WI38 (cell line): ENCODE data around the gene ITGAL.

Experiments used
- H3K4me3 ChIP-seq: 2 replicates; pipeline ENCODE4 v1.5.1; 2011; ENCODE audit warnings: low read depth, mild to moderate bottlenecking, control low read depth, low read length
- CTCF ChIP-seq: IDR thresholded peaks from 2 replicates; pipeline ENCODE4 v1.5.1; 2012; ENCODE audit warnings: low read depth, mild to moderate bottlenecking, control low read depth, low read length

ITGAL gene

DNA sequence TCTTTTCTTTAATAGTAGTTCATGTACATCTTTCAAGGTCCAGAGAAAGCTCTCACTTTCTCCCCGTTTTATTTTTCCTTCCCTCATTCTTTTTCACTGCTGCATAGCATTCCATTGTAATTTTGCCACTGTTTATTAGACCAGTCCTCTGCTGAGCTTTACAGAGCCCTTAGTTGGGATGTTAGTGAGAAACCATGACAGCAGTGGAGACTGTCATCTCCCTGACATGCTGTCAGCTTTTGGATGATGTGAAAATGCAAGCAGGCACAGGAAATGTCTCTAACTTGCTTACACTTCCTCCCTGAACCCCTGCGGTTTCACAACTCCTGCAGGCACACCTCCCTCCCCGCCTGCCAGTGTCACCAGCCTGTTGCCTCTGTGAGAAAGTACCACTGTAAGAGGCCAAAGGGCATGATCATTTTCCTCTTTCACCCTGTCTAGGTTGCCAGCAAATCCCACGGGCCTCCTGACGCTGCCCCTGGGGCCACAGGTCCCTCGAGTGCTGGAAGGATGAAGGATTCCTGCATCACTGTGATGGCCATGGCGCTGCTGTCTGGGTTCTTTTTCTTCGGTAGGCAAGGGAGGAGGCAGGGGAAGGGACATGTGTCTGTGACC lies at the start of gene ITGAL:
Gene ITGAL, plus strand, starts transcription at position 415 of the 615 bp plus-strand sequence. Its CDS starts 96 bp downstream, at position 511.
- no peak within 1 kb of the TSS for H3K4me3 ChIP-seq
- no peak for TF ChIP-seq CTCF

DNA sequence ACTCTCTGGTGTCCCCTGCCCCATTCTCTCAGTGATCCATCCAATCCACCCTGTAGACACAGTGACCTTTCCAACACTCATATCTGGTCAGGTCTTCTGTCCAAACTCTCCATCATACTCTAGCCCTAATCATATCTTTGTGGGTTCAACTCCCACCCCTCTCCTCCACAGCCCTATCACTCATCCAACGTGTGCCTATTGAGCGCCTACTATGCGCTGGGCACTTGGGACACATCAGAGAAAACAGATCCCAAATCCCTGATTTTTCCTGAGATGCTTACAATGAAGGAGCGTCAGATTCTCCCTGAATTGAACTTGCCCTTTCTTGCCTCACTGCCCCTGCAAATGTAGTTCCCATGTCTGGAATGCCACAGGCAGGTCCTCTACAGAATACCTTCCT lies 44.5 kb upstream of the ITGAL start:
- TF ChIP-seq CTCF, result no peak
- no peak overlapping the region for H3K4me3 ChIP-seq

DNA sequence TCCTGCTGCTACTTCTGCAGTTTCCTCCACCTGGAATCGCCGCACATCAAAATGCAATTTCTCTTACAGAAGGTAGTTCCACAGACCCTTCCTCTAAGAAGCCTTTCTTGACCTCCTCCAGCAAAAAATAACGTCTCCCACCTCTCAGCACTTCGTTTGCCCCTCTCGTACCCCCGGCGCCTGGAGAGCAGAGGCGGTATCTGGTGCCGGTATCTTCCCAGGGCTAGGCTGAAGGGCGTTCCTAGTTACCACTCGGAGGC lies 43.2 kb upstream of the ITGAL start:
- TF ChIP-seq CTCF, result no peak
- H3K4me3 ChIP-seq, result peak overlapping the region; percentile 79

GRCh38 chr16:30429678-30430427 lies 42.7 kb upstream of the ITGAL start, which contains the start of gene DCTPP1:
DCTPP1 (minus strand) TSS chr16:30430030; CDS start chr16:30429980, 50 bp downstream.
- TF ChIP-seq CTCF, result peak; percentile 19; the same call in 1 of the 2 replicates
- peak within 1 kb of the TSS; percentile 79 for H3K4me3 ChIP-seq

GRCh38 chr16:30430428-30430970 lies 42.0 kb upstream of the ITGAL start:
- H3K4me3 ChIP-seq, result peak overlapping the region; percentile 79
- no peak for TF ChIP-seq CTCF

DNA sequence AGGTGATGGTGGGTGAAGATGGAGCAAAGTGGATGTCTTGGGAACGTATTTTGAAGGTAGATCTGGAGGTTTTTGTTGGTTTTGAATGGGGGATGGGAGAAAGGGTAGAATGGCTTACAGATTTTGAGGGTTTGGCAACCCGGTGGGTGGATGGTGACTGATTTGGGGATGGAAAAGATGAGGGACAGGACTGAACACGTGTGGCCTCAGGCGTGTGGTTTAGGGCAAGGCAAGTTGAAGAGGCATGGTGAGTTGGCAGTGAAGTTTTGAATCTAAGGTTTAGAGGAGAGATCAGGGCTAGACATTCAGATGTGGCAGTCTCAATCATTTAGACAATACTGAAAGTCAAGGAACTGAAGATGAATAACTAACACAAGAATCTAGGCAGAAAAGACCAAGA lies 37.7 kb upstream of the ITGAL start:
- no peak overlapping the region for H3K4me3 ChIP-seq
- no peak for TF ChIP-seq CTCF

DNA sequence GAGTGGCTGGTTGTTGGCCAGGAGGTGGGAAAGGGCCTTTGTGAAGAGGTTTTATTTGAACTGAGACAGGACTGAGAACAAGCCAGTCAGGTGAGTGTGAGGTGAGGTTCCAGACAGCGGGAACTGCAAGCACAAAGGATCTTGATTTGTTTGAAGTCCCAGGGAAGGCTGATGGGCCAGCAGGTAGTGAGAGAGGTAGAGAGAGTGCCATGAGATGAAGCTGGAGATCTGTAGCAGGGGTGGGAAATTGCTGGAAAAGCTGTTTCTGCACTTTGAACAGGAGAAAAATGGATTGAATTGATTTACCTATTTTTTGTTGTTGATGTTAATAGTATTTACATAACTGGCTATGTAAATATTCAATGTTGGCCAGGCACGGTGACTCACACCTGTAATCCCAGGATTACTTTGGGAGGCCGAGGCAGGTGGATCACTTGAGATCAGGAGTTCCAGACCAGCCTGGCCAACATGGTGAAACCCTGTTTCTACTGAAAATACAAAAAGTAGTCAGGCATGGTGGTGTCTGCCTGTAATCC lies 35.0 kb upstream of the ITGAL start:
- TF ChIP-seq CTCF, result no peak
- no peak overlapping the region for H3K4me3 ChIP-seq
